GM12874 (cell line): ENCODE data around the gene TDRD7.

ENCODE experiments used
- CTCF ChIP-seq: IDR thresholded peaks from 2 replicates; pipeline ENCODE4 v1.5.1; 2011; ENCODE audit warnings: low read depth, mild to moderate bottlenecking, control low read depth, low read length, moderate library complexity; ENCODE audit not compliant: insufficient read depth

The TDRD7 gene

GRCh38 chr9:97413462-97413861, 1.6 kb downstream of the TDRD7 start:
- TF ChIP-seq CTCF = no peak

GRCh38 chr9:97415146-97415545, 3.2 kb downstream of the TDRD7 start:
- TF ChIP-seq CTCF = no peak

GRCh38 chr9:97418880-97419279, 7.0 kb downstream of the TDRD7 start:
- TF ChIP-seq CTCF = no peak

GRCh38 chr9:97419309-97419867, 7.5 kb downstream of the TDRD7 start:
- TF ChIP-seq CTCF = no peak

- no peak for TF ChIP-seq CTCF
These were observed 13.6 kb downstream of the TDRD7 start for GRCh38 chr9:97425336-97425972.

GRCh38 chr9:97425973-97426336, 14.1 kb downstream of the TDRD7 start:
- TF ChIP-seq CTCF = no peak

GRCh38 chr9:97427885-97428284, 16.0 kb downstream of the TDRD7 start:
- no peak for TF ChIP-seq CTCF
